Neural cell (in vitro differentiated cells): ENCODE measurements around the gene P2RY8. TPM values are rescaled to one million over a fixed set of nuclear protein-coding genes. Genes with fewer than 3 reads are reported as not detected.

Experiments
- H2AFZ ChIP-seq: fragments of 200-600, 300-800 bp; sonication (generic), shearing (Covaris generic); 2 replicates; pipeline ENCODE4 v1.6.0; 2014; ENCODE audit warnings: low read depth, mild to moderate bottlenecking, antibody characterized with exemption, low read length, moderate library complexity
- H3F3A ChIP-seq: fragments of 200-600 bp; shearing (Covaris generic); 2 replicates; pipeline ENCODE4 v1.6.1; 2016; ENCODE audit warnings: mild to moderate bottlenecking, moderate library complexity, mixed read lengths, antibody characterized with exemption, low read length; ENCODE audit not compliant: insufficient read depth, poor library complexity, severe bottlenecking
- H3K27ac ChIP-seq: fragments of 200-600, 300-800 bp; sonication (generic), shearing (Covaris generic); 2 replicates; pipeline ENCODE4 v1.5.1; 2014; ENCODE audit warnings: mild to moderate bottlenecking, low read length, moderate library complexity
- H3K27me3 ChIP-seq: fragments of 300-800, 200-600 bp; sonication (generic), shearing (Covaris generic); 2 replicates; pipeline ENCODE4 v1.6.0; 2014; ENCODE audit warnings: mild to moderate bottlenecking, low read depth, low read length, moderate library complexity; ENCODE audit not compliant: insufficient read depth
- H3K36me3 ChIP-seq: fragments of 300-800, 200-600 bp; sonication (generic), shearing (Covaris generic); 2 replicates; pipeline ENCODE4 v1.5.1; 2014; ENCODE audit warnings: mild to moderate bottlenecking, antibody characterized with exemption, low read length, moderate library complexity; ENCODE audit not compliant: insufficient read depth
- H3K4me2 ChIP-seq: fragments of 300-800, 200-600 bp; sonication (generic), shearing (Covaris generic); 2 replicates; pipeline ENCODE4 v1.6.0; 2014; ENCODE audit warnings: mild to moderate bottlenecking, low read length
- H3K4me3 ChIP-seq: fragments of 300-800, 200-600 bp; sonication (generic), shearing (Covaris generic); 2 replicates; pipeline ENCODE4 v1.5.1; 2014; ENCODE audit warnings: mild to moderate bottlenecking, low read length, moderate library complexity
- H3K79me2 ChIP-seq: fragments of 200-600 bp; shearing (Covaris generic); replicated peaks from 2 replicates; pipeline ENCODE4 v1.6.0; 2014; ENCODE audit warnings: mild to moderate bottlenecking, low read length, moderate library complexity; ENCODE audit not compliant: insufficient read depth
- H3K9ac ChIP-seq: fragments of 300-800, 200-600 bp; sonication (generic), shearing (Covaris generic); 2 replicates; pipeline ENCODE4 v1.6.1; 2016; ENCODE audit warnings: mild to moderate bottlenecking, low read length, mixed read lengths
- H3K9me2 ChIP-seq: fragments of 200-600 bp; shearing (Covaris generic); 2 replicates; pipeline ENCODE4 v1.6.1; 2016; ENCODE audit warnings: mild to moderate bottlenecking, low read length, mixed read lengths; ENCODE audit not compliant: insufficient read depth
- H3K9me3 ChIP-seq: fragments of 200-600, 300-800 bp; sonication (generic), shearing (Covaris generic); 2 replicates; pipeline ENCODE4 v1.6.1; 2016; ENCODE audit warnings: mild to moderate bottlenecking, mixed run types, low read length, moderate library complexity, mixed read lengths
- H4K20me1 ChIP-seq: fragments of 200-600 bp; shearing (Covaris generic); 2 replicates; pipeline ENCODE4 v1.6.1; 2016; ENCODE audit warnings: mild to moderate bottlenecking, mixed run types; ENCODE audit not compliant: insufficient read depth
- CTCF ChIP-seq: fragments of 450-650 bp; IDR thresholded peaks from 2 replicates; pipeline ENCODE4 v1.5.1; 2014; ENCODE audit warnings: antibody characterized with exemption, mild to moderate bottlenecking, moderate library complexity; ENCODE audit not compliant: poor library complexity, severe bottlenecking
- EP300 ChIP-seq: fragments of 450-650 bp; conservative IDR thresholded peaks from 2 replicates; pipeline ENCODE4 v1.6.1; 2014; ENCODE audit warnings: antibody characterized with exemption, mild to moderate bottlenecking, moderate library complexity; ENCODE audit not compliant: poor library complexity, severe bottlenecking
- EZH2 ChIP-seq: fragments of 200-600, 300-800 bp; shearing (Covaris generic), sonication (generic); IDR thresholded peaks from 2 replicates; pipeline ENCODE4 v1.6.1; 2014; ENCODE audit warnings: antibody characterized with exemption, low read length, borderline replicate concordance, mild to moderate bottlenecking; ENCODE audit not compliant: insufficient read depth, poor library complexity, severe bottlenecking
- MXI1 ChIP-seq: fragments of 450-650 bp; conservative IDR thresholded peaks from 2 replicates; pipeline ENCODE4 v1.6.1; 2014; ENCODE audit warnings: antibody characterized with exemption, mild to moderate bottlenecking; ENCODE audit not compliant: poor library complexity, severe bottlenecking
- POLR2AphosphoS5 ChIP-seq: IDR thresholded peaks from 2 replicates; pipeline ENCODE4 v1.6.1; 2012
- RAD21 ChIP-seq: fragments of 450-650 bp; conservative IDR thresholded peaks from 2 replicates; pipeline ENCODE4 v1.6.1; 2014; ENCODE audit warnings: antibody characterized with exemption, mild to moderate bottlenecking, moderate library complexity
- REST ChIP-seq: IDR thresholded peaks from 2 replicates; pipeline ENCODE4 v1.6.1; 2012; ENCODE audit warnings: borderline replicate concordance
- SMC3 ChIP-seq: fragments of 450-650 bp; conservative IDR thresholded peaks from 2 replicates; pipeline ENCODE4 v1.6.1; 2014; ENCODE audit warnings: antibody characterized with exemption, mild to moderate bottlenecking, moderate library complexity; ENCODE audit not compliant: poor library complexity
- TAF1 ChIP-seq: IDR thresholded peaks from 2 replicates; pipeline ENCODE4 v1.6.1; 2012; ENCODE audit warnings: low read depth
- polyA plus RNA-seq: library from polyadenylated mRNA; depleted of rRNA; stranded (reverse); fragments of >200 nt; gene quantifications from 2 replicates; pipeline ENCODE4 v1.2.3, GENCODE V29; 2014

The P2RY8 gene
- polyA plus RNA-seq, 1 donor from 2014 or later = not detected

GRCh38 chrX:1420371-1420770, 116.6 kb downstream of the P2RY8 start:
- Histone ChIP-seq H3K4me3 (no peak overlapping the region), H3F3A (no peaks in the 10 kb centered on the region), H3K9me2 (no peaks in the 10 kb centered on the region), H2AFZ (no peak overlapping the region), H3K9ac (no peak overlapping the region), H3K36me3 (peaks cover 14% of the 10 kb centered on the region), H3K79me2 (no peaks in the 10 kb centered on the region), H3K4me2 (no peak overlapping the region), H4K20me1 (no peaks in the 10 kb centered on the region), H3K27me3 (no peaks in the 10 kb centered on the region), H3K9me3 (peaks cover 4% of the 10 kb centered on the region), H3K27ac (no peak overlapping the region)
- TF ChIP-seq REST (no peak), SMC3 (no peak), RAD21 (no peak), EZH2 (no peak), POLR2AphosphoS5 (no peak), MXI1 (no peak), CTCF (no peak)

- no peak for TF ChIP-seq REST
- TF ChIP-seq POLR2AphosphoS5 = no peak
- no peak for TF ChIP-seq TAF1
- TF ChIP-seq SMC3 = no peak
- TF ChIP-seq RAD21 = no peak
- TF ChIP-seq MXI1 = no peak
- no peak for TF ChIP-seq EP300
- no peak for TF ChIP-seq CTCF
- TF ChIP-seq EZH2 = no peak
- Histone ChIP-seq H3F3A (no peaks in the 10 kb centered on the region), H4K20me1 (no peaks in the 10 kb centered on the region), H3K9ac (no peak overlapping the region), H3K79me2 (no peaks in the 10 kb centered on the region), H3K9me3 (peaks cover 4% of the 10 kb centered on the region), H2AFZ (no peak overlapping the region), H3K36me3 (peaks cover 10% of the 10 kb centered on the region), H3K9me2 (no peaks in the 10 kb centered on the region), H3K4me3 (no peak overlapping the region), H3K27ac (no peak overlapping the region), H3K4me2 (no peak overlapping the region), H3K27me3 (no peaks in the 10 kb centered on the region)
These were observed 117.2 kb downstream of the P2RY8 start for GRCh38 chrX:1419545-1420355.
